ENCODE measurements around the gene LRRC75B.
A peak's percentile ranks its signal among the peaks of the same experiment; 100 is the strongest.
"Not testable (repeated sequence)": the region's sequence is repeated elsewhere in the genome, so short reads cannot be mapped to it uniquely, and the experiment has no call there.

LRRC75B gene

GRCh38 chr22:24592851-24593558 is at the start of gene LRRC75B:
Gene LRRC75B (minus strand): TSS chr22:24593073. CDS start chr22:24593039, 34 bp downstream.
- peak within 1 kb of the TSS; percentile 67 for H3K4me3 ChIP-seq
- H4K20me1 ChIP-seq, result peaks cover 48% of the 10 kb centered on the region
- H3K27me3 ChIP-seq, result peaks cover 29% of the 10 kb centered on the region
- H3K4me1 ChIP-seq, result peaks cover 56% of the 10 kb centered on the region
- H3K36me3 ChIP-seq, result no peaks in the 10 kb centered on the region
- H3K4me2 ChIP-seq, result peak within 1 kb of the TSS; percentile 81
- H3K27ac ChIP-seq, result 0 out of 2 replicates have a peak within 1 kb of the TSS, but pooled peaks have one; percentile 30
- peak within 1 kb of the TSS; percentile 63 for H3K9ac ChIP-seq
- no peaks in the 10 kb centered on the region for H3K9me3 ChIP-seq
- TF ChIP-seq Cebpa-rat (IDR thresholded peaks at IDR 0.05), result no peak

- H4K20me1 ChIP-seq, H3K4me3 ChIP-seq, H3K27me3 ChIP-seq, H3K9ac ChIP-seq, H3K27ac ChIP-seq, H3K4me2 ChIP-seq, H3K36me3 ChIP-seq, H3K9me3 ChIP-seq: not testable (repeated sequence)
- peaks cover 27% of the 10 kb centered on the region for H3K4me1 ChIP-seq
Measured at GRCh38 chr22:24642307-24642706, 49.4 kb upstream of the LRRC75B start.

GRCh38 chr22:24636513-24636912 is 43.6 kb upstream of the LRRC75B start:
- not testable (repeated sequence) for H3K9ac ChIP-seq, H3K9me3 ChIP-seq, H3K27ac ChIP-seq, H3K36me3 ChIP-seq, H3K4me2 ChIP-seq, H3K4me3 ChIP-seq, H3K27me3 ChIP-seq, H4K20me1 ChIP-seq
- peaks cover 47% of the 10 kb centered on the region for H3K4me1 ChIP-seq

GRCh38 chr22:24634776-24635389 is 42.0 kb upstream of the LRRC75B start:
- not testable (repeated sequence) for H3K27me3 ChIP-seq, H3K9ac ChIP-seq, H3K36me3 ChIP-seq, H3K9me3 ChIP-seq, H4K20me1 ChIP-seq
- peak overlapping the region; percentile 89 for H3K4me2 ChIP-seq
- 0 out of 2 replicates have a peak overlapping the region, but pooled peaks have one; percentile 35 for H3K27ac ChIP-seq
- H3K4me1 ChIP-seq, result peaks cover 52% of the 10 kb centered on the region
- peak overlapping the region; percentile 31; the same call in 1 of the 2 replicates for H3K4me3 ChIP-seq

- not testable (repeated sequence) for H3K4me3 ChIP-seq, H3K36me3 ChIP-seq, H3K27me3 ChIP-seq, H3K9me3 ChIP-seq, H3K27ac ChIP-seq, H4K20me1 ChIP-seq, H3K9ac ChIP-seq
- Histone ChIP-seq H3K4me1 (peaks cover 52% of the 10 kb centered on the region), H3K4me2 (peak overlapping the region; percentile 89)
Measured at GRCh38 chr22:24633231-24634023, 40.6 kb upstream of the LRRC75B start.

GRCh38 chr22:24632642-24633041 is 39.8 kb upstream of the LRRC75B start:
- Histone ChIP-seq H3K4me1 (peaks cover 52% of the 10 kb centered on the region), H3K4me2 (peak overlapping the region; percentile 89)
- H3K27me3 ChIP-seq, H3K9ac ChIP-seq, H4K20me1 ChIP-seq, H3K9me3 ChIP-seq, H3K27ac ChIP-seq, H3K4me3 ChIP-seq, H3K36me3 ChIP-seq: not testable (repeated sequence)

- not testable (repeated sequence) for H3K27ac ChIP-seq, H3K4me2 ChIP-seq, H4K20me1 ChIP-seq, H3K36me3 ChIP-seq, H3K9ac ChIP-seq, H3K4me3 ChIP-seq, H3K9me3 ChIP-seq, H3K27me3 ChIP-seq
- peaks cover 52% of the 10 kb centered on the region for H3K4me1 ChIP-seq
Measured at GRCh38 chr22:24631430-24632122, 38.7 kb upstream of the LRRC75B start.

- not testable (repeated sequence) for H3K27me3 ChIP-seq, H3K9me3 ChIP-seq, H3K27ac ChIP-seq, H3K4me3 ChIP-seq, H4K20me1 ChIP-seq, H3K36me3 ChIP-seq, H3K4me2 ChIP-seq, H3K9ac ChIP-seq
- H3K4me1 ChIP-seq, result peaks cover 49% of the 10 kb centered on the region
Measured at GRCh38 chr22:24630812-24631427, 38.0 kb upstream of the LRRC75B start.

- not testable (repeated sequence) for H3K4me2 ChIP-seq, H3K4me3 ChIP-seq, H3K9me3 ChIP-seq, H3K27me3 ChIP-seq, H4K20me1 ChIP-seq, H3K27ac ChIP-seq, H3K36me3 ChIP-seq, H3K9ac ChIP-seq
- H3K4me1 ChIP-seq, result peaks cover 31% of the 10 kb centered on the region
Measured at GRCh38 chr22:24629069-24629468, 36.2 kb upstream of the LRRC75B start.

GRCh38 chr22:24627911-24628310 is 35.0 kb upstream of the LRRC75B start:
- not testable (repeated sequence) for H3K4me2 ChIP-seq, H3K9me3 ChIP-seq, H3K27ac ChIP-seq, H3K4me3 ChIP-seq, H3K36me3 ChIP-seq, H3K27me3 ChIP-seq, H4K20me1 ChIP-seq, H3K9ac ChIP-seq
- H3K4me1 ChIP-seq, result peaks cover 22% of the 10 kb centered on the region

GRCh38 chr22:24622596-24622995 is 29.7 kb upstream of the LRRC75B start:
- not testable (repeated sequence) for H3K27ac ChIP-seq, H3K9me3 ChIP-seq, H3K36me3 ChIP-seq, H3K4me3 ChIP-seq, H4K20me1 ChIP-seq, H3K9ac ChIP-seq, H3K27me3 ChIP-seq
- peaks cover 16% of the 10 kb centered on the region for H3K4me1 ChIP-seq
- H3K4me2 ChIP-seq, result peak overlapping the region; percentile 52

- H3K27ac ChIP-seq, H3K9me3 ChIP-seq, H3K36me3 ChIP-seq, H3K9ac ChIP-seq, H4K20me1 ChIP-seq, H3K4me2 ChIP-seq, H3K27me3 ChIP-seq, H3K4me3 ChIP-seq: not testable (repeated sequence)
- H3K4me1 ChIP-seq, result peaks cover 16% of the 10 kb centered on the region
Measured at GRCh38 chr22:24621244-24621643, 28.4 kb upstream of the LRRC75B start.

- H3K4me1 ChIP-seq, H3K4me2 ChIP-seq, H3K4me3 ChIP-seq, H3K36me3 ChIP-seq, H4K20me1 ChIP-seq, H3K9me3 ChIP-seq, H3K27ac ChIP-seq, H3K9ac ChIP-seq, H3K27me3 ChIP-seq: not testable (repeated sequence)
Measured at GRCh38 chr22:24614794-24615193, 21.9 kb upstream of the LRRC75B start.

All from BLaER1 (cell line).